Loucy (cell line): ENCODE measurements around the gene OSGIN1.

Experiments
- H2AFZ ChIP-seq: fragments of 200-600 bp; sonication (generic); 2 replicates; pipeline ENCODE4 v1.6.0; 2016; ENCODE audit warnings: antibody characterized with exemption, mild to moderate bottlenecking, low read length, moderate library complexity
- H3F3A ChIP-seq: fragments of 200-600 bp; 2 replicates; pipeline ENCODE4 v1.6.0; 2016; ENCODE audit warnings: antibody characterized with exemption, low read depth, mild to moderate bottlenecking
- H3K27me3 ChIP-seq: fragments of 200-600 bp; sonication (generic); 2 replicates; pipeline ENCODE4 v1.6.1; 2014; ENCODE audit warnings: low read length, mild to moderate bottlenecking; ENCODE audit not compliant: insufficient read depth, poor library complexity, severe bottlenecking
- H3K36me3 ChIP-seq: fragments of 200-600 bp; sonication (generic); 2 replicates; pipeline ENCODE4 v1.6.1; 2016; ENCODE audit warnings: low read length; ENCODE audit not compliant: insufficient read depth
- H3K4me1 ChIP-seq: fragments of 200-600 bp; sonication (generic); 2 replicates; pipeline ENCODE4 v1.5.1; 2014; ENCODE audit warnings: low read length, mild to moderate bottlenecking; ENCODE audit not compliant: insufficient read depth, poor library complexity, severe bottlenecking
- H3K4me2 ChIP-seq: fragments of 200-600 bp; sonication (generic); 2 replicates; pipeline ENCODE4 v1.6.0; 2014; ENCODE audit warnings: antibody characterized with exemption, low read length, low read depth, mild to moderate bottlenecking; ENCODE audit not compliant: poor library complexity, severe bottlenecking
- H3K4me3 ChIP-seq: fragments of 200-600 bp; sonication (generic); 2 replicates; pipeline ENCODE4 v1.5.1; 2014; ENCODE audit warnings: low read length, mild to moderate bottlenecking, mixed read lengths; ENCODE audit not compliant: poor library complexity, severe bottlenecking
- H3K79me2 ChIP-seq: fragments of 200-600 bp; sonication (generic); 2 replicates; pipeline ENCODE4 v1.6.1; 2014; ENCODE audit warnings: low read length; ENCODE audit not compliant: insufficient read depth
- H3K9ac ChIP-seq: fragments of 200-600 bp; sonication (generic); 2 replicates; pipeline ENCODE4 v1.6.0; 2014; ENCODE audit warnings: mild to moderate bottlenecking, low read depth, low read length, moderate library complexity; ENCODE audit not compliant: poor library complexity, severe bottlenecking
- H3K9me2 ChIP-seq: fragments of 200-600 bp; sonication (generic); replicated peaks from 2 replicates; pipeline ENCODE4 v1.6.1; 2016; ENCODE audit warnings: low read depth, low read length, mixed read lengths
- H3K9me3 ChIP-seq: fragments of 200-600 bp; sonication (generic); 2 replicates; pipeline ENCODE4 v1.6.1; 2014; ENCODE audit warnings: mild to moderate bottlenecking, antibody characterized with exemption, low read length, low read depth; ENCODE audit not compliant: insufficient read depth
- H4K20me1 ChIP-seq: fragments of 200-600 bp; sonication (generic); 2 replicates; pipeline ENCODE4 v1.6.0; 2014; ENCODE audit warnings: antibody characterized with exemption, low read length, mild to moderate bottlenecking; ENCODE audit not compliant: insufficient read depth, poor library complexity, severe bottlenecking
- CTCF ChIP-seq: fragments of 200-600 bp; sonication (generic); conservative IDR thresholded peaks from 2 replicates; pipeline ENCODE4 v1.5.1; 2014; ENCODE audit warnings: mild to moderate bottlenecking, antibody characterized with exemption, low read length
- EZH2phosphoT487 ChIP-seq: fragments of 200-600 bp; IDR thresholded peaks from 2 replicates; pipeline ENCODE4 v1.6.1; 2018; ENCODE audit warnings: antibody characterized with exemption, mild to moderate bottlenecking, moderate library complexity, borderline replicate concordance

OSGIN1 gene

DNA sequence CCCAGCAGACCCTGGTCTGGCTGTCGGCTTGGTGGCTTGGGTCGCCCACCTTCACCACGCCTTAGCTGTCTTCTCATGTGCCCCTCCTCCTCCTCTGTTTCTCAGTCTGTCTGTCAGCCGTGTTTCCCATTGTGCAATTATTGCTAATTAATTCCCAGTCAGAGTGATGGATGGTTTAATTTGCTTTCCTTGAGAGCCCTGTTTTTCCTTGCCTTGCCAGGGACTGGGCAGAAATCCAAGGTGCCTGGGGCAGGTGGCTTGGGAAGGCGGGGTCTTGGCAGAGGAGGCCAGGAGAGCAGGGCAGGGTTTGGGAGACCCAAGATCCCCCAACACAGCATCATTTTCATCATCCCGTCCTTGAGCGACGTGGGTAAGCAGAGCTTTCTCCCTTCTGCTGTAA lies 36.3 kb downstream of the OSGIN1 start:
- Histone ChIP-seq H3K36me3 (no peaks in the 10 kb centered on the region), H3K9ac (no peak overlapping the region), H3F3A (no peaks in the 10 kb centered on the region), H2AFZ (no peak overlapping the region), H3K4me3 (no peak overlapping the region), H3K27me3 (no peaks in the 10 kb centered on the region), H3K9me3 (0 out of 2 replicates have a peak, but pooled peaks cover 5% of the 10 kb centered on the region), H3K79me2 (no peaks in the 10 kb centered on the region), H3K9me2 (no peaks in the 10 kb centered on the region), H3K4me2 (no peak overlapping the region), H3K4me1 (no peaks in the 10 kb centered on the region), H4K20me1 (no peaks in the 10 kb centered on the region)
- TF ChIP-seq EZH2phosphoT487: no peak
- no peak for TF ChIP-seq CTCF

DNA sequence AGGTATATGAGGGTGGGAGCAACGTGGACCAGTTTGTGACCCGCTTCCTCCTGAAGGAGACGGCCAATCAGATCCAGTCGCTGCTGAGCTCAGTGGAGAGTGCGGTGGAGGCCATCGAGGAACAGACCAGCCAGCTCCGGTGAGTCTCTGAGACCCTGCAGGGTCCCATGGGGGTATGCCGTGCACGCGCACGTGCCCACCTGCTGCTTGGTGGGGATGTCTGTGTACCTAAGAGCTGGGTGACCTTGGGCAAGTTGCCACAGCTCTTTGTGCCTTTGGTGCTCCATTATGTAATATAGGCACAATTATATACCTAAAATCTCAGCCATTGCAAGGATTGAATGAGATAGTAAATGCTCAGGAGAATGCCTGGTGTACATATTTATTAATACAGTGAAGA lies 37.5 kb downstream of the OSGIN1 start:
- Histone ChIP-seq H3K9ac (no peak overlapping the region), H3K79me2 (no peaks in the 10 kb centered on the region), H2AFZ (no peak overlapping the region), H3K36me3 (no peaks in the 10 kb centered on the region), H3K9me2 (no peaks in the 10 kb centered on the region), H3K4me1 (no peaks in the 10 kb centered on the region), H3K27me3 (no peaks in the 10 kb centered on the region), H3K4me2 (no peak overlapping the region), H3F3A (no peaks in the 10 kb centered on the region), H3K4me3 (no peak overlapping the region), H3K9me3 (0 out of 2 replicates have a peak, but pooled peaks cover 5% of the 10 kb centered on the region), H4K20me1 (no peaks in the 10 kb centered on the region)
- TF ChIP-seq EZH2phosphoT487 (no peak), CTCF (no peak)

DNA sequence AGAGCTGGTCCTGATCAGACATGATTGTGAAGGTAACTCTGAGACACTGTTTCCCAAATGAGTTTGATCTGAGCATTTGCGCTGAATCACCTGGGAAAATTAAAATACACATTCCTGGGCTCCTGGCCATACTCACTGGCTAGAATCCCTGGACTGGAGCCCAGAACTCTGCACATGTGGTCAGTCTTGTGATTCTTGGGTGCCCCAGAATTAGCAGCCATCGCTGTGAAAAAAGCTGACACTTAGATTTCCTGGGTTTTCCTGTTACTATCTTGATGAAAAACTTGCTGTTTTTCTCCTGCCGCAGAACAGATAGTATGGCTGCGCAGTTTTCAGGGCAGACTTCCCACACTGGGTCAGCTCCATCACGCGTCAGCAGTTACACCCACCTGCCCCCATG lies 39.6 kb downstream of the OSGIN1 start:
- Histone ChIP-seq H4K20me1 (no peaks in the 10 kb centered on the region), H3K4me2 (no peak overlapping the region), H3K9me2 (no peaks in the 10 kb centered on the region), H3K36me3 (no peaks in the 10 kb centered on the region), H3K4me1 (no peaks in the 10 kb centered on the region), H3K9ac (no peak overlapping the region), H3K27me3 (no peaks in the 10 kb centered on the region), H2AFZ (no peak overlapping the region), H3K9me3 (0 out of 2 replicates have a peak, but pooled peaks cover 5% of the 10 kb centered on the region), H3K4me3 (no peak overlapping the region), H3K79me2 (no peaks in the 10 kb centered on the region), H3F3A (no peaks in the 10 kb centered on the region)
- no peak for TF ChIP-seq EZH2phosphoT487
- no peak for TF ChIP-seq CTCF
